ENCODE results near the gene PGS1.

The PGS1 gene

GRCh38 chr17:78426293-78426879 is 47.9 kb downstream of the PGS1 start:
- no peak for DNase-seq (ENCODE audit: low read depth in 2 of 2)

- DNase-seq (ENCODE audit: low read depth in 2 of 2): no peak
Measured at GRCh38 chr17:78427140-78427539, 48.7 kb downstream of the PGS1 start.

GRCh38 chr17:78428025-78428575 is 49.7 kb downstream of the PGS1 start:
- no peak for DNase-seq (ENCODE audit: low read depth in 2 of 2)

- no peak for DNase-seq (ENCODE audit: low read depth in 2 of 2)
Measured at GRCh38 chr17:78428836-78429617, 50.6 kb downstream of the PGS1 start.

- no peak for DNase-seq (ENCODE audit: low read depth in 2 of 2)
Measured at GRCh38 chr17:78429618-78429995, 51.2 kb downstream of the PGS1 start.

- no peak for DNase-seq (ENCODE audit: low read depth in 2 of 2)
Measured at GRCh38 chr17:78430892-78431691, 52.6 kb downstream of the PGS1 start.

GRCh38 chr17:78431692-78431958 is 53.2 kb downstream of the PGS1 start:
- no peak for DNase-seq (ENCODE audit: low read depth in 2 of 2)

GRCh38 chr17:78432226-78433012 is 54.0 kb downstream of the PGS1 start:
- no peak for DNase-seq (ENCODE audit: low read depth in 2 of 2)

- no peak for DNase-seq (ENCODE audit: low read depth in 2 of 2)
Measured at GRCh38 chr17:78433013-78433727, 54.7 kb downstream of the PGS1 start.

- DNase-seq (ENCODE audit: low read depth in 2 of 2): no peak
Measured at GRCh38 chr17:78433780-78434335, 55.4 kb downstream of the PGS1 start.

GRCh38 chr17:78434455-78435329 is 56.2 kb downstream of the PGS1 start:
- DNase-seq (ENCODE audit: low read depth in 2 of 2): no peak

- DNase-seq (ENCODE audit: low read depth in 2 of 2): no peak
Measured at GRCh38 chr17:78435330-78436005, 57.0 kb downstream of the PGS1 start.

GRCh38 chr17:78437508-78438169 is 59.2 kb downstream of the PGS1 start:
- DNase-seq (ENCODE audit: low read depth in 2 of 2): no peak

GRCh38 chr17:78438271-78438691 is 59.8 kb downstream of the PGS1 start:
- no peak for DNase-seq (ENCODE audit: low read depth in 2 of 2)

GRCh38 chr17:78438694-78439325 is 60.4 kb downstream of the PGS1 start:
- DNase-seq (ENCODE audit: low read depth in 2 of 2): no peak

GRCh38 chr17:78441271-78441971 is 63.0 kb downstream of the PGS1 start:
- no peak for DNase-seq (ENCODE audit: low read depth in 2 of 2)

GRCh38 chr17:78442648-78443218 is 64.3 kb downstream of the PGS1 start:
- DNase-seq (ENCODE audit: low read depth in 2 of 2): no peak

Measured in fibroblast of skin of left quadriceps (primary cell).